GM23338 (cell line): ENCODE results near the gene KCNJ6. TPM values are rescaled to one million over a fixed set of nuclear protein-coding genes. Genes with fewer than 3 reads are reported as not detected.

Experiments
- ATAC-seq: fragments of 200-7000 bp; cut with Tn5 transposase; 3 replicates; pipeline ENCODE4 v1.9.1; 2020
- DNase-seq: peaks from one replicate; pipeline ENCODE4 v3.0.0-alpha.2; 2015; ENCODE audit warnings: low spot score
- H2AFZ ChIP-seq: fragments of 200-600 bp; sonication (generic); 2 replicates; pipeline ENCODE4 v1.8.0; 2016; ENCODE audit warnings: antibody characterized with exemption, mild to moderate bottlenecking, moderate library complexity
- H3F3A ChIP-seq: fragments of 200-600 bp; sonication (generic); replicated peaks from 2 replicates; pipeline ENCODE4 v1.8.0; 2017; ENCODE audit warnings: antibody characterized with exemption, mixed run types, low read depth
- H3K27ac ChIP-seq: fragments of 200-600 bp; sonication (generic); 2 replicates; pipeline ENCODE4 v1.6.1; 2016; ENCODE audit warnings: low read depth
- H3K27me3 ChIP-seq: fragments of 200-600 bp; sonication (generic); 2 replicates; pipeline ENCODE4 v1.8.0; 2016; ENCODE audit warnings: mild to moderate bottlenecking, mixed run types, moderate library complexity; ENCODE audit not compliant: insufficient read depth
- H3K36me3 ChIP-seq: fragments of 200-600 bp; sonication (generic); 2 replicates; pipeline ENCODE4 v1.8.0; 2016; ENCODE audit warnings: mild to moderate bottlenecking; ENCODE audit not compliant: insufficient read depth
- H3K4me1 ChIP-seq: fragments of 200-600 bp; sonication (generic); 2 replicates; pipeline ENCODE4 v1.8.0; 2016; ENCODE audit warnings: mild to moderate bottlenecking, moderate library complexity; ENCODE audit not compliant: insufficient read depth
- H3K4me2 ChIP-seq: fragments of 200-600 bp; sonication (generic); 2 replicates; pipeline ENCODE4 v1.7.1; 2017; ENCODE audit warnings: mixed run types
- H3K4me3 ChIP-seq: fragments of 200-600 bp; sonication (generic); 2 replicates; pipeline ENCODE4 v1.6.1; 2016; ENCODE audit warnings: mixed run types
- H3K79me2 ChIP-seq: fragments of 200-600 bp; sonication (generic); replicated peaks from 2 replicates; pipeline ENCODE4 v1.8.0; 2017; ENCODE audit warnings: mild to moderate bottlenecking; ENCODE audit not compliant: insufficient read depth
- H3K9me2 ChIP-seq: fragments of 200-600 bp; sonication (generic); 2 replicates; pipeline ENCODE4 v1.8.0; 2017; ENCODE audit not compliant: insufficient read depth
- H4K20me1 ChIP-seq: fragments of 200-600 bp; sonication (generic); replicated peaks from 2 replicates; pipeline ENCODE4 v1.8.0; 2017; ENCODE audit warnings: mild to moderate bottlenecking; ENCODE audit not compliant: insufficient read depth
- H3K27ac Mint-ChIP-seq: 2 replicates; pipeline ENCODE4 v1.8.0; 2020; ENCODE audit warnings: inconsistent platforms, mild to moderate bottlenecking, moderate library complexity, mixed read lengths
- H3K27me3 Mint-ChIP-seq: 3 replicates; pipeline ENCODE4 v1.8.0; 2022; ENCODE audit warnings: low read depth, mild to moderate bottlenecking, moderate library complexity, mixed read lengths, inconsistent platforms; ENCODE audit not compliant: insufficient read depth, poor library complexity
- H3K36me3 Mint-ChIP-seq: 3 replicates; pipeline ENCODE4 v1.8.0; 2021; ENCODE audit warnings: low read depth, mild to moderate bottlenecking, inconsistent platforms, moderate library complexity, mixed read lengths
- H3K4me1 Mint-ChIP-seq: 3 replicates; pipeline ENCODE4 v1.8.0; 2020; ENCODE audit warnings: mild to moderate bottlenecking, inconsistent platforms, mixed read lengths
- H3K4me3 Mint-ChIP-seq: 3 replicates; pipeline ENCODE4 v1.8.0; 2021; ENCODE audit warnings: moderate library complexity, mild to moderate bottlenecking, inconsistent platforms, mixed read lengths
- H3K9me3 Mint-ChIP-seq: 3 replicates; pipeline ENCODE4 v1.8.0; 2020; ENCODE audit warnings: moderate library complexity, mild to moderate bottlenecking, inconsistent platforms, mixed read lengths
- CREB1 ChIP-seq: fragments of 250-450 bp; sonication (Bioruptor Pico); IDR thresholded peaks from 2 replicates; pipeline ENCODE4 v1.5.0; 2020; ENCODE audit warnings: low read depth, mild to moderate bottlenecking, moderate library complexity
- CTCF ChIP-seq, 2 experiments: fragments of 200-600 bp in 1 of 2; sonication (generic) in 1 of 2; conservative IDR thresholded peaks; 2 replicates each; pipeline versions ENCODE4 v1.5.1 to v1.6.1; 2016 to 2017; ENCODE audit warnings: antibody characterized with exemption in 2 of 2, low read depth in 2 of 2, mild to moderate bottlenecking in 2 of 2, moderate library complexity in 1 of 2
- ETS1 ChIP-seq: IDR thresholded peaks from 2 replicates; pipeline ENCODE4 v1.6.1; 2016; ENCODE audit warnings: antibody characterized with exemption
- EZH2 ChIP-seq: fragments of 200-600 bp; sonication (generic); IDR thresholded peaks from one replicate; pipeline ENCODE4 v1.8.0; 2017; ENCODE audit warnings: antibody characterized with exemption, mild to moderate bottlenecking, low read depth; ENCODE audit not compliant: unreplicated experiment
- EZH2phosphoT487 ChIP-seq: fragments of 200-600 bp; sonication (generic); IDR thresholded peaks from one replicate; pipeline ENCODE4 v1.8.1; 2018; ENCODE audit warnings: antibody characterized with exemption; ENCODE audit not compliant: unreplicated experiment
- JUNB ChIP-seq: IDR thresholded peaks from one replicate; pipeline ENCODE4 v1.6.1; 2016; ENCODE audit warnings: antibody characterized with exemption; ENCODE audit not compliant: unreplicated experiment
- NANOG ChIP-seq: IDR thresholded peaks from 2 replicates; pipeline ENCODE4 v1.6.1; 2016; ENCODE audit warnings: antibody characterized with exemption, borderline replicate concordance
- POLR2AphosphoS5 ChIP-seq: IDR thresholded peaks from 2 replicates; pipeline ENCODE4 v1.6.1; 2016; ENCODE audit warnings: antibody characterized with exemption, low read depth
- REST ChIP-seq: IDR thresholded peaks from one replicate; pipeline ENCODE4 v1.6.1; 2018; ENCODE audit warnings: antibody characterized with exemption; ENCODE audit not compliant: unreplicated experiment
- STAT1 ChIP-seq: IDR thresholded peaks from one replicate; pipeline ENCODE4 v1.6.1; 2016; ENCODE audit warnings: antibody characterized with exemption; ENCODE audit not compliant: unreplicated experiment
- ZNF114 ChIP-seq: fragments of 250-450 bp; sonication (Bioruptor Pico); IDR thresholded peaks from 2 replicates; pipeline ENCODE4 v1.5.0; 2020; ENCODE audit warnings: mild to moderate bottlenecking, moderate library complexity
- ZNF331 ChIP-seq: fragments of 250-450 bp; sonication (Bioruptor Pico); IDR thresholded peaks from 2 replicates; pipeline ENCODE4 v1.5.0; 2020; ENCODE audit warnings: low read depth, mild to moderate bottlenecking, moderate library complexity
- polyA plus RNA-seq: library from polyadenylated mRNA; unstranded; fragments of >200 nt; fragmentation: Nextera tagmentation; extraction: Ambion mirVana; gene quantifications from 2 replicates; pipeline ENCODE4 v1.2.1, GENCODE V29; 2016
- total RNA-seq: library from RNA; depleted of rRNA; stranded (reverse); fragments of >200 nt; shearing (Covaris generic); gene quantifications from 2 replicates; pipeline ENCODE4 v1.2.3, GENCODE V29; 2014

The KCNJ6 gene
- total and polyA plus RNA-seq, 2 experiments from 2014 or later, result 0.48 to 0.52 TPM

- TF ChIP-seq EZH2, result no peak
- TF ChIP-seq POLR2AphosphoS5, result no peak
- TF ChIP-seq NANOG, result no peak
- TF ChIP-seq STAT1, result no peak
- TF ChIP-seq CTCF (conservative IDR thresholded peaks at IDR 0.05; ENCODE audit: low read depth in 2 of 2), result no peak
- no peak for TF ChIP-seq REST
- no peak for TF ChIP-seq CREB1 (CRISPR knock-in tag)
- no peak for TF ChIP-seq EZH2phosphoT487
Measured at GRCh38 chr21:37865156-37865555, 51.1 kb downstream of the KCNJ6 start (continued).

- H3K4me2 ChIP-seq, result no peak overlapping the region
- no peak overlapping the region for H3K4me3 Mint-ChIP-seq
- no peak overlapping the region for H3K27ac ChIP-seq
- H3K4me1 Mint-ChIP-seq, result peaks cover 4% of the 10 kb centered on the region; the same call in 2 of the 3 replicates
- no peaks in the 10 kb centered on the region for H3K36me3 ChIP-seq
- H3K9me3 Mint-ChIP-seq, result no peaks in the 10 kb centered on the region; the same call in 2 of the 3 replicates
- no peaks in the 10 kb centered on the region for H3F3A ChIP-seq
- no peaks in the 10 kb centered on the region for H3K27me3 ChIP-seq
- H3K79me2 ChIP-seq, result no peaks in the 10 kb centered on the region
- DNase-seq, result no peak
- no peak for ATAC-seq
- H3K36me3 Mint-ChIP-seq, result no peaks in the 10 kb centered on the region
- H3K4me3 ChIP-seq, result no peak overlapping the region
- peaks cover 5% of the 10 kb centered on the region for H3K27me3 Mint-ChIP-seq
- H3K27ac Mint-ChIP-seq, result no peak overlapping the region
- H2AFZ ChIP-seq, result no peak overlapping the region
- H3K4me1 ChIP-seq, result no peaks in the 10 kb centered on the region
- no peaks in the 10 kb centered on the region; the same call in 1 of the 2 replicates for H4K20me1 ChIP-seq
- H3K9me2 ChIP-seq, result peaks cover 20% of the 10 kb centered on the region
- TF ChIP-seq ZNF114 (CRISPR knock-in tag), result no peak
- TF ChIP-seq EZH2phosphoT487, result no peak
- no peak for TF ChIP-seq ZNF331 (CRISPR knock-in tag)
- TF ChIP-seq CREB1 (CRISPR knock-in tag), result no peak
- TF ChIP-seq NANOG, result no peak
- TF ChIP-seq JUNB, result no peak
- no peak for TF ChIP-seq ETS1
- no peak for TF ChIP-seq STAT1
- TF ChIP-seq POLR2AphosphoS5, result no peak
- TF ChIP-seq CTCF (conservative IDR thresholded peaks at IDR 0.05; ENCODE audit: low read depth in 2 of 2), result no peak
- no peak for TF ChIP-seq REST
- TF ChIP-seq EZH2, result no peak
Measured at GRCh38 chr21:37863842-37864241, 52.4 kb downstream of the KCNJ6 start.
